ENCODE measurements around the gene LRRC47. TPM values are rescaled to one million over a fixed set of nuclear protein-coding genes. Genes with fewer than 3 reads are reported as not detected.
A peak's percentile ranks its signal among the peaks of the same experiment; 100 is the strongest.

LRRC47 gene
- total and polyA plus RNA-seq, 2 of the 8 experiments (the other 6 are each of a cell fraction or from before 2014, with no cell fraction given), result 38.3 to 82.4 TPM

DNA sequence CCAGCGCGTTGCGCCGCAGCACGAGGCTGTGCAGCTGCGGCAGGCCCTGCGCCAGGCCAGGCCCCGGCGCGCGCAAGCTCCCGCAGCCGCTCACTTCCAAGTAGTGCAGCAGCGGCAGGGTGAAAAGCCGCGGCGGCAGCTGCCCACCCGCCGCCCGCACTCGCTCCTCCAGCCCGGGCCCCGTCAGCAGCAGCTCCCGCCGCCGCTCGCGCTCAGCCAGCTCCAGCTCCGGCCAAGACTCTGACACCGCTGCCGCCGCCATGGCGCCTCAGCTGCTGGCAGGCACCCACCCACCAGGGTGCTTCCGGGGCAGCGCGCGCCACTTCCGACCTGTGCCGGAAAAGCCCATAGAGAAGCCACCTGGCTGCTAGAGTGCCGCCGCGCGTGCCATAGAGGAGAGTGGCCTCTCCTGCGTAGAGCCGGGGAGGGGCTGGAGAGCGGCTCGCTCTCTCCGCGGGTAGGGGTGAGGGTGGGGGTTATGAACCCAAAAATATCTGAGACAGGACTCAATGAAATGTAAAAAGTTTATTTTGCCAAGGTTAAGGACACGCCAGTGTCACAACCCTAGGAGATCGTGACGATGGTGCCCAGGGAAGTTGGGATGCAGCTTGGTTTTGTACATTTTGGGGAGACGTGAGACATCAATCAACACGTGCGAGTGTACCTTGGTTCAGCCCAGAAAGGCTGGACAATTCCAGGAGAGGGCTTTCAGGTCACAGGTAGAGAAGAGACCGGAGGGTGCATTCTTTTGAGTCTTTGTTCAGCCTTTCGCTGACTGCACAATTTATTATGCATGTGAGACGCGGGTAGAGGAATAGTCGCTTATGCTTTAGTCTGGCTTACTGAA is at the start of gene LRRC47 (continued):
- TF ChIP-seq CTBP2 (IDR thresholded peaks at IDR 0.05; ENCODE audit: borderline replicate concordance, insufficient read depth, insufficient read length, low read length) (no peak), HDAC2 (IDR thresholded peaks at IDR 0.05; ENCODE audit: borderline replicate concordance in 1 of 2, low read depth in 2 of 2, low read length in 2 of 2) (peak; percentile 51 to 57; a peak in 2 of 4 replicates), GABPA (IDR thresholded peaks at IDR 0.05; ENCODE audit: borderline replicate concordance, insufficient read depth, low read length) (peak; percentile 90), YY1 (IDR thresholded peaks at IDR 0.05; ENCODE audit: low read depth, low read length) (peak; percentile 89), HDAC6 (IDR thresholded peaks at IDR 0.05; ENCODE audit: low read depth, low read length) (no peak), RBBP5 (IDR thresholded peaks at IDR 0.05; ENCODE audit: borderline replicate concordance, low read depth, low read length) (no peak)
- TF ChIP-seq, protein P1, sequence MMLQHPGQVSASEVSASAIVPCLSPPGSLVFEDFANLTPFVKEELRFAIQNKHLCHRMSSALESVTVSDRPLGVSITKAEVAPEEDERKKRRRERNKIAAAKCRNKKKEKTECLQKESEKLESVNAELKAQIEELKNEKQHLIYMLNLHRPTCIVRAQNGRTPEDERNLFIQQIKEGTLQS (IDR thresholded peaks at IDR 0.05; ENCODE audit: insufficient read depth, low read depth, low read length), result no peak
- TF ChIP-seq, protein P2, sequence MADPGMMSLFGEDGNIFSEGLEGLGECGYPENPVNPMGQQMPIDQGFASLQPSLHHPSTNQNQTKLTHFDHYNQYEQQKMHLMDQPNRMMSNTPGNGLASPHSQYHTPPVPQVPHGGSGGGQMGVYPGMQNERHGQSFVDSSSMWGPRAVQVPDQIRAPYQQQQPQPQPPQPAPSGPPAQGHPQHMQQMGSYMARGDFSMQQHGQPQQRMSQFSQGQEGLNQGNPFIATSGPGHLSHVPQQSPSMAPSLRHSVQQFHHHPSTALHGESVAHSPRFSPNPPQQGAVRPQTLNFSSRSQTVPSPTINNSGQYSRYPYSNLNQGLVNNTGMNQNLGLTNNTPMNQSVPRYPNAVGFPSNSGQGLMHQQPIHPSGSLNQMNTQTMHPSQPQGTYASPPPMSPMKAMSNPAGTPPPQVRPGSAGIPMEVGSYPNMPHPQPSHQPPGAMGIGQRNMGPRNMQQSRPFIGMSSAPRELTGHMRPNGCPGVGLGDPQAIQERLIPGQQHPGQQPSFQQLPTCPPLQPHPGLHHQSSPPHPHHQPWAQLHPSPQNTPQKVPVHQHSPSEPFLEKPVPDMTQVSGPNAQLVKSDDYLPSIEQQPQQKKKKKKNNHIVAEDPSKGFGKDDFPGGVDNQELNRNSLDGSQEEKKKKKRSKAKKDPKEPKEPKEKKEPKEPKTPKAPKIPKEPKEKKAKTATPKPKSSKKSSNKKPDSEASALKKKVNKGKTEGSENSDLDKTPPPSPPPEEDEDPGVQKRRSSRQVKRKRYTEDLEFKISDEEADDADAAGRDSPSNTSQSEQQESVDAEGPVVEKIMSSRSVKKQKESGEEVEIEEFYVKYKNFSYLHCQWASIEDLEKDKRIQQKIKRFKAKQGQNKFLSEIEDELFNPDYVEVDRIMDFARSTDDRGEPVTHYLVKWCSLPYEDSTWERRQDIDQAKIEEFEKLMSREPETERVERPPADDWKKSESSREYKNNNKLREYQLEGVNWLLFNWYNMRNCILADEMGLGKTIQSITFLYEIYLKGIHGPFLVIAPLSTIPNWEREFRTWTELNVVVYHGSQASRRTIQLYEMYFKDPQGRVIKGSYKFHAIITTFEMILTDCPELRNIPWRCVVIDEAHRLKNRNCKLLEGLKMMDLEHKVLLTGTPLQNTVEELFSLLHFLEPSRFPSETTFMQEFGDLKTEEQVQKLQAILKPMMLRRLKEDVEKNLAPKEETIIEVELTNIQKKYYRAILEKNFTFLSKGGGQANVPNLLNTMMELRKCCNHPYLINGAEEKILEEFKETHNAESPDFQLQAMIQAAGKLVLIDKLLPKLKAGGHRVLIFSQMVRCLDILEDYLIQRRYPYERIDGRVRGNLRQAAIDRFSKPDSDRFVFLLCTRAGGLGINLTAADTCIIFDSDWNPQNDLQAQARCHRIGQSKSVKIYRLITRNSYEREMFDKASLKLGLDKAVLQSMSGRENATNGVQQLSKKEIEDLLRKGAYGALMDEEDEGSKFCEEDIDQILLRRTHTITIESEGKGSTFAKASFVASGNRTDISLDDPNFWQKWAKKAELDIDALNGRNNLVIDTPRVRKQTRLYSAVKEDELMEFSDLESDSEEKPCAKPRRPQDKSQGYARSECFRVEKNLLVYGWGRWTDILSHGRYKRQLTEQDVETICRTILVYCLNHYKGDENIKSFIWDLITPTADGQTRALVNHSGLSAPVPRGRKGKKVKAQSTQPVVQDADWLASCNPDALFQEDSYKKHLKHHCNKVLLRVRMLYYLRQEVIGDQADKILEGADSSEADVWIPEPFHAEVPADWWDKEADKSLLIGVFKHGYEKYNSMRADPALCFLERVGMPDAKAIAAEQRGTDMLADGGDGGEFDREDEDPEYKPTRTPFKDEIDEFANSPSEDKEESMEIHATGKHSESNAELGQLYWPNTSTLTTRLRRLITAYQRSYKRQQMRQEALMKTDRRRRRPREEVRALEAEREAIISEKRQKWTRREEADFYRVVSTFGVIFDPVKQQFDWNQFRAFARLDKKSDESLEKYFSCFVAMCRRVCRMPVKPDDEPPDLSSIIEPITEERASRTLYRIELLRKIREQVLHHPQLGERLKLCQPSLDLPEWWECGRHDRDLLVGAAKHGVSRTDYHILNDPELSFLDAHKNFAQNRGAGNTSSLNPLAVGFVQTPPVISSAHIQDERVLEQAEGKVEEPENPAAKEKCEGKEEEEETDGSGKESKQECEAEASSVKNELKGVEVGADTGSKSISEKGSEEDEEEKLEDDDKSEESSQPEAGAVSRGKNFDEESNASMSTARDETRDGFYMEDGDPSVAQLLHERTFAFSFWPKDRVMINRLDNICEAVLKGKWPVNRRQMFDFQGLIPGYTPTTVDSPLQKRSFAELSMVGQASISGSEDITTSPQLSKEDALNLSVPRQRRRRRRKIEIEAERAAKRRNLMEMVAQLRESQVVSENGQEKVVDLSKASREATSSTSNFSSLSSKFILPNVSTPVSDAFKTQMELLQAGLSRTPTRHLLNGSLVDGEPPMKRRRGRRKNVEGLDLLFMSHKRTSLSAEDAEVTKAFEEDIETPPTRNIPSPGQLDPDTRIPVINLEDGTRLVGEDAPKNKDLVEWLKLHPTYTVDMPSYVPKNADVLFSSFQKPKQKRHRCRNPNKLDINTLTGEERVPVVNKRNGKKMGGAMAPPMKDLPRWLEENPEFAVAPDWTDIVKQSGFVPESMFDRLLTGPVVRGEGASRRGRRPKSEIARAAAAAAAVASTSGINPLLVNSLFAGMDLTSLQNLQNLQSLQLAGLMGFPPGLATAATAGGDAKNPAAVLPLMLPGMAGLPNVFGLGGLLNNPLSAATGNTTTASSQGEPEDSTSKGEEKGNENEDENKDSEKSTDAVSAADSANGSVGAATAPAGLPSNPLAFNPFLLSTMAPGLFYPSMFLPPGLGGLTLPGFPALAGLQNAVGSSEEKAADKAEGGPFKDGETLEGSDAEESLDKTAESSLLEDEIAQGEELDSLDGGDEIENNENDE (IDR thresholded peaks at IDR 0.05; ENCODE audit: insufficient replicate concordance, low read length), result no peak

Data from H1 (cell line).